GM23338 (cell line): ENCODE measurements around the gene IGF2R. TPM values are rescaled to one million over a fixed set of nuclear protein-coding genes. Genes with fewer than 3 reads are reported as not detected.

Experiments
- ATAC-seq: fragments of 200-7000 bp; cut with Tn5 transposase; 3 replicates; pipeline ENCODE4 v1.9.1; 2020
- DNase-seq: peaks from one replicate; pipeline ENCODE4 v3.0.0-alpha.2; 2015; ENCODE audit warnings: low spot score
- H2AFZ ChIP-seq: fragments of 200-600 bp; sonication (generic); 2 replicates; pipeline ENCODE4 v1.8.0; 2016; ENCODE audit warnings: antibody characterized with exemption, mild to moderate bottlenecking, moderate library complexity
- H3F3A ChIP-seq: fragments of 200-600 bp; sonication (generic); replicated peaks from 2 replicates; pipeline ENCODE4 v1.8.0; 2017; ENCODE audit warnings: antibody characterized with exemption, mixed run types, low read depth
- H3K27ac ChIP-seq: fragments of 200-600 bp; sonication (generic); 2 replicates; pipeline ENCODE4 v1.6.1; 2016; ENCODE audit warnings: low read depth
- H3K27me3 ChIP-seq: fragments of 200-600 bp; sonication (generic); 2 replicates; pipeline ENCODE4 v1.8.0; 2016; ENCODE audit warnings: mild to moderate bottlenecking, mixed run types, moderate library complexity; ENCODE audit not compliant: insufficient read depth
- H3K36me3 ChIP-seq: fragments of 200-600 bp; sonication (generic); 2 replicates; pipeline ENCODE4 v1.8.0; 2016; ENCODE audit warnings: mild to moderate bottlenecking; ENCODE audit not compliant: insufficient read depth
- H3K4me1 ChIP-seq: fragments of 200-600 bp; sonication (generic); 2 replicates; pipeline ENCODE4 v1.8.0; 2016; ENCODE audit warnings: mild to moderate bottlenecking, moderate library complexity; ENCODE audit not compliant: insufficient read depth
- H3K4me2 ChIP-seq: fragments of 200-600 bp; sonication (generic); 2 replicates; pipeline ENCODE4 v1.7.1; 2017; ENCODE audit warnings: mixed run types
- H3K4me3 ChIP-seq: fragments of 200-600 bp; sonication (generic); 2 replicates; pipeline ENCODE4 v1.6.1; 2016; ENCODE audit warnings: mixed run types
- H3K79me2 ChIP-seq: fragments of 200-600 bp; sonication (generic); replicated peaks from 2 replicates; pipeline ENCODE4 v1.8.0; 2017; ENCODE audit warnings: mild to moderate bottlenecking; ENCODE audit not compliant: insufficient read depth
- H3K9me2 ChIP-seq: fragments of 200-600 bp; sonication (generic); 2 replicates; pipeline ENCODE4 v1.8.0; 2017; ENCODE audit not compliant: insufficient read depth
- H4K20me1 ChIP-seq: fragments of 200-600 bp; sonication (generic); replicated peaks from 2 replicates; pipeline ENCODE4 v1.8.0; 2017; ENCODE audit warnings: mild to moderate bottlenecking; ENCODE audit not compliant: insufficient read depth
- H3K27ac Mint-ChIP-seq: 2 replicates; pipeline ENCODE4 v1.8.0; 2020; ENCODE audit warnings: inconsistent platforms, mild to moderate bottlenecking, moderate library complexity, mixed read lengths
- H3K27me3 Mint-ChIP-seq: 3 replicates; pipeline ENCODE4 v1.8.0; 2022; ENCODE audit warnings: low read depth, mild to moderate bottlenecking, moderate library complexity, mixed read lengths, inconsistent platforms; ENCODE audit not compliant: insufficient read depth, poor library complexity
- H3K36me3 Mint-ChIP-seq: 3 replicates; pipeline ENCODE4 v1.8.0; 2021; ENCODE audit warnings: low read depth, mild to moderate bottlenecking, inconsistent platforms, moderate library complexity, mixed read lengths
- H3K4me1 Mint-ChIP-seq: 3 replicates; pipeline ENCODE4 v1.8.0; 2020; ENCODE audit warnings: mild to moderate bottlenecking, inconsistent platforms, mixed read lengths
- H3K4me3 Mint-ChIP-seq: 3 replicates; pipeline ENCODE4 v1.8.0; 2021; ENCODE audit warnings: moderate library complexity, mild to moderate bottlenecking, inconsistent platforms, mixed read lengths
- H3K9me3 Mint-ChIP-seq: 3 replicates; pipeline ENCODE4 v1.8.0; 2020; ENCODE audit warnings: moderate library complexity, mild to moderate bottlenecking, inconsistent platforms, mixed read lengths
- CREB1 ChIP-seq: fragments of 250-450 bp; sonication (Bioruptor Pico); IDR thresholded peaks from 2 replicates; pipeline ENCODE4 v1.5.0; 2020; ENCODE audit warnings: low read depth, mild to moderate bottlenecking, moderate library complexity
- EZH2phosphoT487 ChIP-seq: fragments of 200-600 bp; sonication (generic); IDR thresholded peaks from one replicate; pipeline ENCODE4 v1.8.1; 2018; ENCODE audit warnings: antibody characterized with exemption; ENCODE audit not compliant: unreplicated experiment
- JUNB ChIP-seq: IDR thresholded peaks from one replicate; pipeline ENCODE4 v1.6.1; 2016; ENCODE audit warnings: antibody characterized with exemption; ENCODE audit not compliant: unreplicated experiment
- NANOG ChIP-seq: IDR thresholded peaks from 2 replicates; pipeline ENCODE4 v1.6.1; 2016; ENCODE audit warnings: antibody characterized with exemption, borderline replicate concordance
- POLR2AphosphoS5 ChIP-seq: IDR thresholded peaks from 2 replicates; pipeline ENCODE4 v1.6.1; 2016; ENCODE audit warnings: antibody characterized with exemption, low read depth
- STAT1 ChIP-seq: IDR thresholded peaks from one replicate; pipeline ENCODE4 v1.6.1; 2016; ENCODE audit warnings: antibody characterized with exemption; ENCODE audit not compliant: unreplicated experiment
- ZNF114 ChIP-seq: fragments of 250-450 bp; sonication (Bioruptor Pico); IDR thresholded peaks from 2 replicates; pipeline ENCODE4 v1.5.0; 2020; ENCODE audit warnings: mild to moderate bottlenecking, moderate library complexity
- polyA plus RNA-seq: library from polyadenylated mRNA; unstranded; fragments of >200 nt; fragmentation: Nextera tagmentation; extraction: Ambion mirVana; gene quantifications from 2 replicates; pipeline ENCODE4 v1.2.1, GENCODE V29; 2016
- total RNA-seq: library from RNA; depleted of rRNA; stranded (reverse); fragments of >200 nt; shearing (Covaris generic); gene quantifications from 2 replicates; pipeline ENCODE4 v1.2.3, GENCODE V29; 2014
- TF ChIP-seq, protein P1 (sequence below): fragments of 250-450 bp; sonication (Bioruptor Pico); IDR thresholded peaks from 2 replicates; pipeline ENCODE4 v1.5.0; 2020; ENCODE audit warnings: mild to moderate bottlenecking, moderate library complexity
- TF ChIP-seq, protein P2 (sequence below): IDR thresholded peaks from 2 replicates; pipeline ENCODE4 v1.6.1; 2016; ENCODE audit warnings: antibody characterized with exemption
- TF ChIP-seq, protein P3 (sequence below), 2 experiments: fragments of 200-600 bp in 1 of 2; sonication (generic) in 1 of 2; conservative IDR thresholded peaks; 2 replicates each; pipeline versions ENCODE4 v1.5.1 to v1.6.1; 2016 to 2017; ENCODE audit warnings: antibody characterized with exemption in 2 of 2, low read depth in 2 of 2, mild to moderate bottlenecking in 2 of 2, moderate library complexity in 1 of 2

Gene IGF2R
- total and polyA plus RNA-seq, 2 experiments from 2014 or later = 12.5 to 76.4 TPM

DNA sequence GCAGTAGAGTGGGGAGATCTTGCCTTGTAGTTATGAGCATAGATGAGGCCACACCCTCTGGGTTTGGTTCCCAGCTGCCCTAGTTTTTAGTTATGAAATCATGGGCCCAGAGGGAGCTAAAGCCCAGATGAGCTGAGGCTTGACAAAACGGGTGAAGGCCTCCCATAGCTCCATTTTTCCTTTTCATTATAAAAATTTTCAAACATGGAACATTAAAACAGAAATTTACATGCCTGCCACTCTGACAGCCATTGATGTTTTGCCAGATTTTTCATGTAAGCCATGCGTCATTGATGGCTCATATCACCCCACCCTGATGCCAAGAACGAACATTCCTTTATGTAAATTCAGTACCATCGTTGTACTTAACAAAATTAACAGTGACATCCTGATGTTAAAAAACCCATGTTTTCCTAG is 67.9 kb downstream of the IGF2R start (continued):
- TF ChIP-seq, protein P1, sequence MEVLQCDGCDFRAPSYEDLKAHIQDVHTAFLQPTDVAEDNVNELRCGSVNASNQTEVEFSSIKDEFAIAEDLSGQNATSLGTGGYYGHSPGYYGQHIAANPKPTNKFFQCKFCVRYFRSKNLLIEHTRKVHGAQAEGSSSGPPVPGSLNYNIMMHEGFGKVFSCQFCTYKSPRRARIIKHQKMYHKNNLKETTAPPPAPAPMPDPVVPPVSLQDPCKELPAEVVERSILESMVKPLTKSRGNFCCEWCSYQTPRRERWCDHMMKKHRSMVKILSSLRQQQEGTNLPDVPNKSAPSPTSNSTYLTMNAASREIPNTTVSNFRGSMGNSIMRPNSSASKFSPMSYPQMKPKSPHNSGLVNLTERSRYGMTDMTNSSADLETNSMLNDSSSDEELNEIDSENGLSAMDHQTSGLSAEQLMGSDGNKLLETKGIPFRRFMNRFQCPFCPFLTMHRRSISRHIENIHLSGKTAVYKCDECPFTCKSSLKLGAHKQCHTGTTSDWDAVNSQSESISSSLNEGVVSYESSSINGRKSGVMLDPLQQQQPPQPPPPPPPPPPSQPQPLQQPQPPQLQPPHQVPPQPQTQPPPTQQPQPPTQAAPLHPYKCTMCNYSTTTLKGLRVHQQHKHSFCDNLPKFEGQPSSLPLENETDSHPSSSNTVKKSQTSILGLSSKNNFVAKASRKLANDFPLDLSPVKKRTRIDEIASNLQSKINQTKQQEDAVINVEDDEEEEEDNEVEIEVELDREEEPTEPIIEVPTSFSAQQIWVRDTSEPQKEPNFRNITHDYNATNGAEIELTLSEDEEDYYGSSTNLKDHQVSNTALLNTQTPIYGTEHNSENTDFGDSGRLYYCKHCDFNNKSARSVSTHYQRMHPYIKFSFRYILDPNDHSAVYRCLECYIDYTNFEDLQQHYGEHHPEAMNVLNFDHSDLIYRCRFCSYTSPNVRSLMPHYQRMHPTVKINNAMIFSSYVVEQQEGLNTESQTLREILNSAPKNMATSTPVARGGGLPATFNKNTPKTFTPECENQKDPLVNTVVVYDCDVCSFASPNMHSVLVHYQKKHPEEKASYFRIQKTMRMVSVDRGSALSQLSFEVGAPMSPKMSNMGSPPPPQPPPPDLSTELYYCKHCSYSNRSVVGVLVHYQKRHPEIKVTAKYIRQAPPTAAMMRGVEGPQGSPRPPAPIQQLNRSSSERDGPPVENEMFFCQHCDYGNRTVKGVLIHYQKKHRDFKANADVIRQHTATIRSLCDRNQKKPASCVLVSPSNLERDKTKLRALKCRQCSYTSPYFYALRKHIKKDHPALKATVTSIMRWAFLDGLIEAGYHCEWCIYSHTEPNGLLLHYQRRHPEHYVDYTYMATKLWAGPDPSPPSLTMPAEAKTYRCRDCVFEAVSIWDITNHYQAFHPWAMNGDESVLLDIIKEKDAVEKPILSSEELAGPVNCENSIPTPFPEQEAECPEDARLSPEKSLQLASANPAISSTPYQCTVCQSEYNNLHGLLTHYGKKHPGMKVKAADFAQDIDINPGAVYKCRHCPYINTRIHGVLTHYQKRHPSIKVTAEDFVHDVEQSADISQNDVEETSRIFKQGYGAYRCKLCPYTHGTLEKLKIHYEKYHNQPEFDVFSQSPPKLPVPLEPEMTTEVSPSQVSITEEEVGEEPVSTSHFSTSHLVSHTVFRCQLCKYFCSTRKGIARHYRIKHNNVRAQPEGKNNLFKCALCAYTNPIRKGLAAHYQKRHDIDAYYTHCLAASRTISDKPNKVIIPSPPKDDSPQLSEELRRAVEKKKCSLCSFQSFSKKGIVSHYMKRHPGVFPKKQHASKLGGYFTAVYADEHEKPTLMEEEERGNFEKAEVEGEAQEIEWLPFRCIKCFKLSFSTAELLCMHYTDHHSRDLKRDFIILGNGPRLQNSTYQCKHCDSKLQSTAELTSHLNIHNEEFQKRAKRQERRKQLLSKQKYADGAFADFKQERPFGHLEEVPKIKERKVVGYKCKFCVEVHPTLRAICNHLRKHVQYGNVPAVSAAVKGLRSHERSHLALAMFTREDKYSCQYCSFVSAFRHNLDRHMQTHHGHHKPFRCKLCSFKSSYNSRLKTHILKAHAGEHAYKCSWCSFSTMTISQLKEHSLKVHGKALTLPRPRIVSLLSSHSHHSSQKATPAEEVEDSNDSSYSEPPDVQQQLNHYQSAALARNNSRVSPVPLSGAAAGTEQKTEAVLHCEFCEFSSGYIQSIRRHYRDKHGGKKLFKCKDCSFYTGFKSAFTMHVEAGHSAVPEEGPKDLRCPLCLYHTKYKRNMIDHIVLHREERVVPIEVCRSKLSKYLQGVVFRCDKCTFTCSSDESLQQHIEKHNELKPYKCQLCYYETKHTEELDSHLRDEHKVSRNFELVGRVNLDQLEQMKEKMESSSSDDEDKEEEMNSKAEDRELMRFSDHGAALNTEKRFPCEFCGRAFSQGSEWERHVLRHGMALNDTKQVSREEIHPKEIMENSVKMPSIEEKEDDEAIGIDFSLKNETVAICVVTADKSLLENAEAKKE (CRISPR knock-in tag) = no peak
- no peak for TF ChIP-seq EZH2phosphoT487
- no peak for TF ChIP-seq POLR2AphosphoS5

DNA sequence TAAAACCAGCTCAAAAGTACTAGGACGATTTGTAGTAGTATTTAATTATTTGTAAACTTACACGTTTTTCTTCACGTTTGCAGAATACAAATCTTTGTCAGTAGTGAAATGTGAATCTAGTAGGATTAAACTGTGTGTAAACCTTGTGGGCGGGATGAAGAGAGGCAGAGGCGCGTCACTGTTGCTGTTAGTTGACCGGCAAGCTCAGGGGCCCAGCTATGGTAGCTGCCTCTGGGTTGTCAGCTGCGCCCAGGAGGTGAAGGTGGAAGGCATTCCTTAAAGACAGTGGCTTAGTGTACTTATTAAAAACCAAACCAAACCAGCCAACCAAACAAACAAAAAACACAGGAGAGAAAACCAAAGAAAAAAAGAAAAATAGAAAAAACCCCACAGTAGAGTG is 69.6 kb downstream of the IGF2R start:
- DNase-seq (no peak), ATAC-seq (no peak)
- no peaks in the 10 kb centered on the region for H3K4me1 Mint-ChIP-seq
- peaks cover 59% of the 10 kb centered on the region for H3K36me3 Mint-ChIP-seq
- no peaks in the 10 kb centered on the region for H3K79me2 ChIP-seq
- H3K27me3 ChIP-seq = no peaks in the 10 kb centered on the region
- H3K27ac ChIP-seq = no peak overlapping the region
- H3F3A ChIP-seq = no peaks in the 10 kb centered on the region
- no peak overlapping the region for H2AFZ ChIP-seq
- H3K9me2 ChIP-seq = no peaks in the 10 kb centered on the region
- no peak overlapping the region for H3K27ac Mint-ChIP-seq
- H3K4me3 ChIP-seq = no peak overlapping the region
- H3K4me3 Mint-ChIP-seq = no peak overlapping the region
- peaks cover 7% of the 10 kb centered on the region for H4K20me1 ChIP-seq
- H3K9me3 Mint-ChIP-seq = no peaks in the 10 kb centered on the region
- peaks cover 26% of the 10 kb centered on the region for H3K36me3 ChIP-seq
- no peaks in the 10 kb centered on the region for H3K4me1 ChIP-seq
- peaks cover 5% of the 10 kb centered on the region for H3K27me3 Mint-ChIP-seq
- H3K4me2 ChIP-seq = no peak overlapping the region
- TF ChIP-seq, protein P2, sequence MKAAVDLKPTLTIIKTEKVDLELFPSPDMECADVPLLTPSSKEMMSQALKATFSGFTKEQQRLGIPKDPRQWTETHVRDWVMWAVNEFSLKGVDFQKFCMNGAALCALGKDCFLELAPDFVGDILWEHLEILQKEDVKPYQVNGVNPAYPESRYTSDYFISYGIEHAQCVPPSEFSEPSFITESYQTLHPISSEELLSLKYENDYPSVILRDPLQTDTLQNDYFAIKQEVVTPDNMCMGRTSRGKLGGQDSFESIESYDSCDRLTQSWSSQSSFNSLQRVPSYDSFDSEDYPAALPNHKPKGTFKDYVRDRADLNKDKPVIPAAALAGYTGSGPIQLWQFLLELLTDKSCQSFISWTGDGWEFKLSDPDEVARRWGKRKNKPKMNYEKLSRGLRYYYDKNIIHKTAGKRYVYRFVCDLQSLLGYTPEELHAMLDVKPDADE = no peak
- no peak for TF ChIP-seq EZH2phosphoT487
- TF ChIP-seq ZNF114 (CRISPR knock-in tag) = no peak
- TF ChIP-seq NANOG = no peak
- no peak for TF ChIP-seq STAT1
- no peak for TF ChIP-seq JUNB
- TF ChIP-seq POLR2AphosphoS5 = no peak
- no peak for TF ChIP-seq CREB1
- TF ChIP-seq, protein P3, sequence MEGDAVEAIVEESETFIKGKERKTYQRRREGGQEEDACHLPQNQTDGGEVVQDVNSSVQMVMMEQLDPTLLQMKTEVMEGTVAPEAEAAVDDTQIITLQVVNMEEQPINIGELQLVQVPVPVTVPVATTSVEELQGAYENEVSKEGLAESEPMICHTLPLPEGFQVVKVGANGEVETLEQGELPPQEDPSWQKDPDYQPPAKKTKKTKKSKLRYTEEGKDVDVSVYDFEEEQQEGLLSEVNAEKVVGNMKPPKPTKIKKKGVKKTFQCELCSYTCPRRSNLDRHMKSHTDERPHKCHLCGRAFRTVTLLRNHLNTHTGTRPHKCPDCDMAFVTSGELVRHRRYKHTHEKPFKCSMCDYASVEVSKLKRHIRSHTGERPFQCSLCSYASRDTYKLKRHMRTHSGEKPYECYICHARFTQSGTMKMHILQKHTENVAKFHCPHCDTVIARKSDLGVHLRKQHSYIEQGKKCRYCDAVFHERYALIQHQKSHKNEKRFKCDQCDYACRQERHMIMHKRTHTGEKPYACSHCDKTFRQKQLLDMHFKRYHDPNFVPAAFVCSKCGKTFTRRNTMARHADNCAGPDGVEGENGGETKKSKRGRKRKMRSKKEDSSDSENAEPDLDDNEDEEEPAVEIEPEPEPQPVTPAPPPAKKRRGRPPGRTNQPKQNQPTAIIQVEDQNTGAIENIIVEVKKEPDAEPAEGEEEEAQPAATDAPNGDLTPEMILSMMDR (conservative IDR thresholded peaks at IDR 0.05; ENCODE audit: low read depth in 2 of 2) = no peak
